NCI-H1105 (cell line): ENCODE measurements around the gene AKAP14.
"Not testable (repeated sequence)": the region's sequence is repeated elsewhere in the genome, so short reads cannot be mapped to it uniquely, and the experiment has no call there.

Experiments
- DNase-seq: peaks from one replicate; lab custom pipeline; 2025; lab: John Stamatoyannopoulos, UW

The AKAP14 gene

DNA sequence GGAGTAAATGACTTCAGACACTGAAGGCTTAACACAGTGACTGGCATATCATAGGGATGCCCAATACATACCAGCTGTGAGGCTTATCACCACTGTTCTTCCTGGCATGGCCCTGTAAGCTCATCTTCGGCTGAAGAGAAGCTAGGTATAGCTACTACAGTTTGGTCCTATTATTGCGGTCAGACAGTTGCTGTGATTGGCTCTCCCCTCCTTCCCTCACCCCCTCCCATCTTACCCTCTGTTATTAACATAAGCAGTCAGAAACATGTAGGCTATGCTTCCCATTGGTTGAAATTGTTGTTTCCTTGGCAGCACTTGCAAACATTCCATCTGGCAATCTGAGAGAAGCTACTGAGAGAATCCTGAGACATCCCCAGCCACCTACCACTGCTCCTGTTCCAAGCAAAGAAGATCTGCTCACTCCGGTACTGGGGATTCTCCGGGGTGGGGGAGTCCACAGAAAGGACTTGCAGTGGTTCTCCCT lies at the start of gene AKAP14:
AKAP14 (plus strand) TSS at position 51 of the 484 bp plus-strand sequence. CDS start 7,331 bp downstream, outside the sequence.
- no peak for DNase-seq

DNA sequence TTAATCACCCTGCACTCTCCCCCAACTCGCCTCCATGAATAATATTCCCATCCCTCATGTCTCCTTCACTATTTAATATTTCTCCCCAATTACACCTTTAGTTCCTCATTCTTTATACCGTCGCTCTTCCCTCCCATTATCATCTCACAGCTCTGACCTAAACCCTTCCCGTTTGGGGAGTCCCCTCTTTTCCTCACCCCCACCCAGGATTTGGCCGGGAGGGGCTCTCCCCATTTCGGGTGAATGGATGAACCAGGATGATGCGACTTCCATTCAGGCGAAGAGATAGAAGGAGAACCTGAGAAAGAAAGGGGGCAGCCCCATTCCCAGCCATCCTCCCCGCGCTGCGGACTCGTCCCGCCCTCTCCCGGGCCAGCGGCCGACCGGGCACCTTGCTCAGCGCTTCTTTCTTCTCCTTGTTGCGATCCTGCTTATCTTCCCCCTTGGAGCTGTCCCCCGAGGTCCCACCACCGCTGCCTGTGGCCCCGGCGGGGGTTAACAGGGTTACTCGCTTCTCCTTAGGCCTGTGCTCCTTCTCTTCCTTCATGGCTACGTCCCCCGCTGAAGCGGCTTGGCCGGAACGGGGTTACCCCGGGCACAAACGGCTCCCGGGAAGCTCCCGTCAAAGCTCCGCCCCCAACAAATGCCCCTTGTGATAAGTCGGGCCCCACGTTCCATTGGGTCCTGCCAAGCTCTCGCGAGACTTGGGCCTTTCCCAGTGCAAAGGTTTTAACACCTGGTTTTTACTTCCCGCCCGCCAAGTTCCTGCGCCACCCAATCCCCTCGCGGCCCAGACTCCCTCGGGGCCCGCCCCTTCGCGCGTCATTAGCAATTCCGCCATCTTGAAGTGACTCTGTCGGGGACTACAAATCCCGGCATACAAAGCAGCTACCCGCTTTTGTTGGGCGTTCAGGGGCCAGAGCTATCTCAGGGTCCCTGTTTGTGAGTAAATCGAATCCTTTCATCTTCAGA lies 43.0 kb upstream of the AKAP14 start, which contains the start of gene UPF3B:
UPF3B (minus strand) TSS at position 582 of the 972 bp plus-strand sequence; CDS start at position 547, 35 bp downstream.
- DNase-seq, result peak; percentile 97

DNA sequence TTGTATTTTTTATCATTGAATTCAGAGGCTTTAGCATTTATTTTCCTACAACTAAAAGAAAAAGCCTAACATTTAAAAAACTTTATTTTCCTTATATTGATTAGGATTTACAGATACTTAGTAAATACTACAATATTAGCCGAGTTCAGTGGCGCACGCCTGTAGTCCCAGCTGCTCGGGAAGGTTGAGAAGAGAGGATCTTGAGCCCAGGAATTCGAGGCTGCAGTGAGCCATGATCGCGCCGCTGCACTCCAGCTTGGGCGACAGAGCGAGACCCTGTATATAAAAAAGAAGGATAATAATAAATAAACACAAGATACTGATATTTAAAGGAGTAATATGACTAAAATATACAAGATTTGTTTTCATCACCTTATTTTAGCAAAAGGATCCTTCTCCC lies 42.2 kb upstream of the AKAP14 start:
- DNase-seq, result no peak

DNA sequence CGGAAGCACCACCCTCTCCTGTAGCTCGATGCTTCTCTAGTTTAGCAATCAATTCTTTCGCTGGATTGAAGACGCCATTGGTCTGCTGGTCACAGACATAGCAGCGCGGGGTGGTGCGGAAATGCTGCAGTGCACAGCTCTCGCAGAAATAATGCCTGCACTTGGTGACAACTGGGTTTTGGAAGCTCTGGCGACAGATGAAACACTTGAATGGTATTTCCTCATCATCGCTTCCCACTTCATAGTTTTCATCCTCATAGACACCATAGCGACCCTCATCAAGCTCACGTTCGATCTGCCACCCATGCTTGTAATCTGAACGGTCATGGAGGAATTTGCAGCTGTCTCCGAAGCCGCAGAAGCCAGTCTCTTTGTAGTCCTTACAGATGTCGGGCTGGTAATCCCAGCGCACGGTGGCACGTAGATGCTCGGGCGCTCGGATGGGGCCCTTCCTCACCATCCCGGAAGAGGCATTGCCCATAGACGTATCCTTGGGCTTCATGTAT lies 25.0 kb upstream of the AKAP14 start:
- no peak for DNase-seq

DNA sequence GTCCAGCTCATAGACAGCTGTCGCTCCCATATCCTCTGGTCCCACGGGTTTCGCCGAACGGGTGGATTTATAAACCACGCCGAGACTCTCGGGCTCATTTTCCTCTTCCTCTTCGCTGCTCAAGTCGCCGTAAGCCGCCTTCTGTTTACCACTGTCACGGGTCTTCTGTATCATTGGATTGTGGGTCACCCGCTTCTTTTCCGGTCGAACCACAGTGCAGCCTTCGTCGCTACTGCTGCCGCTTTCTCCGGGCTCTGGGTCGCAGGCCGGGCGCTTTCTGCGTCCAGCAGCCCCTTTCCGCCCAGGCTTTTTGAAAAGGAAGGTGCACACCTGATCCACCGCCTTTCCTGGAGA lies 24.5 kb upstream of the AKAP14 start:
- no peak for DNase-seq

DNA sequence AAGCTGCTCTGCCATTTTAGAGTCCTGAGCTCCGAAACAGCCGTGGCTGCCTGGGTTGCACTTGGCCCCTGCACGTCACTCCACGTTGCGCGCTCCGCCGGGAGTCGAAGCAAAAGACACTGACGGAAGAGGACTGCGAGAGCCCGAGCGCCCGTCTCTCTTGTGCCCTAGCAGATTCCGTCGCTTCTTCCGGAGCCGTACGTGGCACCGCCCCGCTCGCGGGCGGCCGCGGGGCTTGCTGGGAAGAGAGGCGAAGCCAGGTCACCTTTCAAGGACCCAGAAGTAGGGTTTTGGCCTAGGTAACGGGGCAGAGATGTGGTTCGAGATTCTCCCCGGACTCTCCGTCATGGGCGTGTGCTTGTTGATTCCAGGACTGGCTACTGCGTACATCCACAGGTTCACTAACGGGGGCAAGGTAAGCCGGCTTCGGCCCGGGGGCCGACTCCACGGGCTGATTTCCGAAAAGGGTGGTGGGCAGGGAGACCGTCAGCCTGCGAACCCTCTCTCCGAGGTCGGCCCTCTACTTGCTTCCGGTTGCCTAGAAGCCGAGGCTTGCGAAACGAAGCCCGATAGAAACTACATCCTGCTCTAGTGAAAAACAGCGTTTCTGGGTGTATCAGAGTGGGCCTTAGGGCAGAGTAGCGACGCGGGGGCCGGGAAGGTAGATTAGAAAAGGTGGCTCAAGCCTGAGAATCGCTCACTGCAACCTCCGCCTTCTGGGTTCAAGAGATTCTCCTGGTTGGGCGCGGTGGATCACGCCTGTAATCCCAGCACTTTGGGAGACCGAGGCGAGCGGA lies 23.9 kb upstream of the AKAP14 start, which contains the start of the genes NDUFA1 and RNF113A:
NDUFA1 (plus strand) TSS at position 234 of the 797 bp plus-strand sequence; CDS start at position 314, 80 bp downstream.
RNF113A (minus strand) TSS at position 135 of the 797 bp plus-strand sequence; CDS start at position 15, 120 bp downstream.
- peak; percentile 77 for DNase-seq

DNA sequence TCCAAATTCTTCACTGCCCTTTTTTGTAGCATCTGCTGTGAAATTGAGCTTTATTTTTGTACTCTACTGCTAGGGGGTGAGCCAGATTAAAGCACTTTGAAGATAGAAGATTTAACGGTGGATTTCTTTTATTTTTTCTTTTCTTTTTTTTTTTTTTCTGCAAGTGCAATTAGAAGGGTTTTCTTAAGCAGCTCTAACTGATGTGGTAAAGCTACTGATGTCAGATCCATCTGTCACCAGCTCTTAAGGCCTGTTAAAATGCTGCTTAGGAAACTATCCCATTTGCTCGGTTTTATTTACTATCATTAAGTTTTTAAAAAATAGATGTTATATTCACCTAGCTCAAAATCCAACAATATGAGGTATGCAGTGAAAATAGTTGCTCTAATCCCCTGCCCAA lies 17.0 kb upstream of the AKAP14 start:
- DNase-seq, result no peak

DNA sequence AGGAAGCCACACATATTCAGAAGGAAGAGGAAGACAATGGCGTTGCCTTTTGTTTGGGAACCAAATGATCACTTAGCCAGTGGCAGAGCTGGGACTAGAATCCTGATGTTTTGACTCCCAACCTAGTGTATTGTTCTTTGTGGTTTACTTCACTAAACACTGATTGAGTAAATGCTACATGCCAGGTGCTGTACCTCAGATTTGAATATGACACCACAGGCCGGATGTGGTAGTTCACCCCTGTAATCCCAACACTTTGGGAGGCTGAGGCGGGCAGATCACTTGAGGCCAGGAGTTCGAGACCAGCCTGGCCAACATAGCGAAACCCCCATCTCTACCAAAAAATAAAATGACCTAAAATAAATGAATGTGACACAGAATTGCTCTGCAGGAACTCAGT lies 15.6 kb upstream of the AKAP14 start:
- no peak for DNase-seq

DNA sequence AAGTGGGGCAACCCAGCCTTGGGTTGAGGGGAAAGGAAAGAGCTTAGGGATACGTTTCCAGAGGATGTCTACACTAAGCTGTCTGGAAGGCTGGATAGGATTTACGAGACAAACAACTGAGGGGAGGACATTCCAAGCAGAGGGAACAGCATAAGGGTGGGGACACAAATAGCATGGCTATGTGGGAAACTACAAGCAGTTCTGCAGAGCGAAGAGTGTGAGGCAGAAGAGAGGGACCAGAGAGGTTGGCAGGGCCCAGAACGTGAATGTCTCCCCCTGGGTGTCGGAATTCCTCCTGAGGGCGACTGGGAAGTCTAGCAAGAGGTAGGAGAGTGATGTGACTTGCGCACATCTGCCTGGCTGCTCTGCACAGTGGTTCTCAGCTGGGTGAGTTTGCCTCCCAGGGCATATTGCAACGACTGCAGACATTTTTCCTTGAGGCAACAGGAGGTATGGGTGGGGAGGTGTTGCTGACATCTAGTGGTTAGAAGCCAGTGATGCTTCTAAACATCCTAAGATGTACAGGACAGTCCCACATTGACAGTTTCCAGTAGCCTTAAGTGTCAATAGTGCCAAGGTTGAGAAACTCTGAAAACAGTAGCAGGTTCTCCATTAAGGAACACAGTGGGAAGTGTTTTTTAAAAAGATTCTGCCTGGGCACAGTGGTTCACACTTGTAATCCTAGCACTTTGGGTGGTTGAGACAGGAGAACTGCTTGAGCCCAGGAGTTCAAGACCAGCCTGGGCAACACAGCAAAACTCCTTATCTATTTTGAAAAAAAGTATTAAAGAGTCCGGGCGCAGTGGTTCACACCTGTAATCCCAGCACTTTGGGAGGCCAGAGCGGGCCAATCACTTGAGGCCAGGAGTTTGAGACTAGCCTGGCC lies 14.9 kb upstream of the AKAP14 start:
- peak; percentile 28 for DNase-seq

DNA sequence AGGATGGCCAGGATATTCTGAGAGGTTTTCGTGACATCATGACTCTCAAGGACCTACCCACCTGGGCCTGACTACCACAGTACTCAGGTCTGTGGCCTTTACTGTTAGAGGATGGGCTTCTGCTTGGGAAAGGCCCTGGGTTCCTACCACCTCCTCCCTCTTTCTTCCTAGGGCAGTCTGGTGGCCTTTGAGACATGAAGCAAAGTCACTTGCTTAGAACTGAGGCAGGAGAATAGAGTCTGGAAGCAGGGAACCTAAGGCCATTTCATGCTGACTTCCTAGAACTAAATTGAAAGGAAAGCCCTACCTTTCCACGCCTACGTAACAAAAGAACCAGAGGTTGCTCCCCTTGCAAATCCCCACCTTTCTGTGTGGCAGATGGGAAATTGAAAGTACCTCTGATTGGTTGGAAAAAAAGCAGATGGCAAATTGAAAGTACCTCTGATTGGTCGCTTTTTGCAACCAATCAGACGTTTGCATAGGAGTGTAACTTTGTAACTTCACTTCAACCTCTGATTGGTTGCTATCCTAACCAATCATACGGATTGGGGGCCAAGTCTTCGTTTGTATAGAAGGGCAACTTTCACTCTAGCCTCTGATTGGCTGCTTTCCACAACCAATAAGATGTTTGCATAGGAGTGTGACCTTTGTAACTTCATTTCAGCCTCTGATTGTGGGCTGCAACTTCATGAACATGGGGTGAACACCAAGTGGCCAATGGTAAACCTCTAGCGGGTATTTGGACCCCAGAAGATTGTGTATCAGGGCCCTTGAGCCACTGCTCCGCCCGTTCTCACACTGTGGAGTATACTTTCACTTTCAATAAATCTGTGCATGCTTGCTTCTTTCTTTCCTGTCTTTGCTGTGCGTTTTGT lies 9.9 kb upstream of the AKAP14 start:
- DNase-seq, result no peak

DNA sequence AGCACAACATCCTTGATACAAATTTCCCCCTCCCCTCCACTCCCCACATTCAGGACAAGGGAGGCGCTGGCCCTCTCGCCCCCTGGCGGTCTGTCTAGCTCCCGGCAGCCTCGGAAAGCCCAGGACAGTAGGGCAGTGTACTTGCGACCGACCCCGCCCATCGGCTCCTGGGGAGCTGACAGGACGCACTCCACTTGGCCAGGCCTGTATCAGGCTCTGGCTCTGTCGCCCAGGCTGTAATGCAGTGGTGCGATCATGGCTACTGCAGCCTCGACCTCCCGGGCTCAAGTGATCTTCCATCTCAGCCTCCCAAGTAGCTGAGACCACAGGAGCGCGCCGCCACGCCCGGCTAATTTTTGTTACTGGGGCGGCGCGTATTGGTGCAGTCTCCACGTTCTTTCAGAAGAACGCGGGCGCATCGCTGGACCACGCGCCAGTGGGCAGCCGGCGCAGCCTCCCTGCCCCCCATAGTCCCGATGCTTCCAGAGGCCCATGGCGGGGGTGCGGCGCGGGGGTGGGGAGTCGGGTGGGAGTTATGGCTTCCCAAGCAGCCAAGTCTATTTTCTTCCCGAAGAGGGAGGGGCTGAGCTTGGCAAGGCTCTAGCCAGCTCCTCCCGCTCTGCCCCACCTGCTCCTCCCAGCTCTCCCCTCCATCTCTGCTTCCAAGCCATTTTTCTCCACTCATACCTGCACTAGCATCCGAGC lies 7.8 kb upstream of the AKAP14 start:
- DNase-seq, result peak; percentile 10

DNA sequence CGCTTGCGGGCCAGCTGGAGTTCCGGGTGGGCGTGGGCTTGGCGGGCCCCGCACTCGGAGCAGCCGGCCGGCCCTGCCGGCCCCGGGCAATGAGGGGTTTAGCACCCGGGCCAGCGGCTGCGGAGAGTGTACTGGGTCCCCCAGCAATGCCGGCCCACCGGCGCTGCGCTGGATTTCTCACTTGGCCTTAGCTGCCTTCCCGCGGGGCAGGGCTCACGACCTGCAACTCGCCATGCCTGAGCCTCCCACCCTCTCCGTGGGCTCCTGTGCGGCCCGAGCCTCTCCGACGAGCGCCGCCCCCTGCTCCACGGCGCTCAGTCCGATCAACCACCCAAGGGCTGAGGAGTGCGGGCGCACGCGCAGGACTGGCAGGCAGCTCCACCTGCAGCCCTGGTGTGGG lies 5.1 kb upstream of the AKAP14 start:
- not testable (repeated sequence) for DNase-seq

DNA sequence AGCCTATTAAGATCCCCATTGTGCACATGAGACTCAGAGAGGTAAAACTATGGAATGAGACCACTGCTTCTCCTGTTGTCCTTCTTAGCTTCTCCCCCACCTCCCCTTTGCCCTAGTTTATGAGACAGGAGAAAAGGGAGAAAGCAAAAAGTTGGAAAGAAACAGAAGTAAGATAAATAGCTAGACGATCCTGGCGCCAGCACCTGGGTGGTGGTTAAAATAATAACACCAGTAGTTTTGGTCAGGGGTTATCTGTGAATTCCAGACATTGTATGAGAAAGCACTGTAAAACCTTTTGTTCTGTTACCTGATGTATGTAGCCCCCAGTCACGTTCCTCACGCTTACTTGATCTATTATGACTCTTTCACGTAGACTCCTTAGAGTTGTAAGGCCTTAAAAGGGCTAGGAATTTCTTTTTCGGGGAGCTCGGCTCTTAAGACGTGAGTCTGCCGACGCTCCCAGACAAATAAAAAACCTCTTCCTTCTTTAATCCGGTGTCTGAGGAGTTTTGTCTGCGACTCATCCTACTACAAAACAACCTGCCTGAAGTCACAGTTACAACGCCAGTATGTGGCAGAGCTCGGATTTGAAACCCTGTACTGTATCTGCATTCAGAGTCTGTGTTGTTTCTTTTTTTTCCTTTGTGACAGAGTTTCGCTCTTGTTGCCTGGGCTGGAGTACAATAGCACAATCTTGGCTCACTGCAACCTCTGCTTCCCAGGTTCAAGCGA lies 3.6 kb upstream of the AKAP14 start:
- DNase-seq, result not testable (repeated sequence)

DNA sequence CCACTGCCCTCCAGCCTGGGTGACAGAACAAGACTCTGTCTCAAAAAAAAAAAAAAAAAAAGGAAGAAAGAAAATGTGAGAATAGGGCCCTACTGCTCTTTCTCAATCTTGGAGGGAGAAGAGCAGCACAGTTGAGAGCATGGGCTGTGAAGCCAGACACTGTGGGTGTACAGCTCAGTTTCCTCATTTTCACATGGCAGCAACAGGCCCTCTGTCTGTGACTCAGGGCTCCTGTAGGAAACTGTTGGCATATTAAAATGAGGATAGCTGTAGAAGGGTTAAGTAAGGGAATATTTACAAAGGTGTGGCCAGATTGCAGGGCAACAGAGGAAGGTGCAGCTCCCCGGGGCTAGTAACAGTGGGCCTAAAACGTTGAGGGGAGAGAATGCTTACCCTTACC lies 3.4 kb downstream of the AKAP14 start:
- no peak for DNase-seq

DNA sequence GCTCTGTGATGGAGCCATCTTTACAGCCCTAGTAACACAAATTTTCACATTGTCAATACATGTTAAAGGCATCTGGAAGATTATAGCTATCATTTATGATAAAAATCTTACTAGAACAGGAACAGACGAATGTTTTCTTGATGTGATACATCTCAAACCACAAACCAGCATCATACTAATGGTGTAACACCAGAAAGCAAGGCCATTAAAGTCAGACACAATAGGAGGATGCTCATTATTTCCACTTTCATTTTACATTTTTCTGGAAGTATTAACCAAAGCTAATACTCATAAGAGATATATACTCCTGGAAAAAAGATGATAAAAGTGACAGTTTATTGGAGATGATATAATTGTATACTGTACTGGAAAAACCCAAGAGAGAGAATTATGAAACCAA lies 5.3 kb downstream of the AKAP14 start:
- DNase-seq, result no peak

DNA sequence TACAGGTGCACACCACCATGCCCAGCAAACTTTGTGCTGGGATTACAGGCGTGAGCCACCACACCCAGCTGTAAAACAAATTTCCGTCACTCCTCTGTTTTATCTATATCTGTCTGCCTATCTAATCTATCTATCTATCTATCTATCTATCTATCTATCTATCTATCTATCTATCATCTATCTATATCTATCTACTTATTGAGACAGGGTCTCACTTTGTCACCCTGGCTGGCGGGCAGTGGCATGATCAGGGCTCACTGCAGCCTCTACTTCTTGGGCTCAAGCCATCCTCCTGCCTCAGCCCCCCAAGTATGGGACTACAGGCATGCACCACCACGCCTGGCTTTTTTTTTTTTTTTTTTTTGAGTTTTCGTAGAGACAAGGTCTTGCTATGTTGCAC lies 20.6 kb downstream of the AKAP14 start:
- DNase-seq, result no peak

DNA sequence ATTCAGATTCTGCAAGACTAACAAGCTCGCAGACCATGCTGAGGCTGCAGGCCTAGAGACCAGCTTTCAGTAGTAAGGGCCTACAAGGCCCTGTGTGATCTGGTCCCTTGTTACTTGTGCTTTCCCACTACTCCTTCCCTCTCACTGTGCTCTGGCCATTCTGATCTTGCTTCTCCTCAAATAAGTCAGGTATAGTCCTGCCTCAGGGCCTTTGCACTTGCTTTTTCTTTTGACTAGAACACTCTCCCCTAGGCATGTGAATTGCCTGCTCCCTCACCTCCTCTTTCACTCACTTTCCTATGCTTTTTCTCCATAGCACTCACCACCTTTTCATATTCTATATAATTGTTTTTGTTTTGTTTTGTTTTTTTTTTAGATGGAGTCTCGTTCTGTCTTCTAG lies 22.2 kb downstream of the AKAP14 start:
- DNase-seq, result no peak

DNA sequence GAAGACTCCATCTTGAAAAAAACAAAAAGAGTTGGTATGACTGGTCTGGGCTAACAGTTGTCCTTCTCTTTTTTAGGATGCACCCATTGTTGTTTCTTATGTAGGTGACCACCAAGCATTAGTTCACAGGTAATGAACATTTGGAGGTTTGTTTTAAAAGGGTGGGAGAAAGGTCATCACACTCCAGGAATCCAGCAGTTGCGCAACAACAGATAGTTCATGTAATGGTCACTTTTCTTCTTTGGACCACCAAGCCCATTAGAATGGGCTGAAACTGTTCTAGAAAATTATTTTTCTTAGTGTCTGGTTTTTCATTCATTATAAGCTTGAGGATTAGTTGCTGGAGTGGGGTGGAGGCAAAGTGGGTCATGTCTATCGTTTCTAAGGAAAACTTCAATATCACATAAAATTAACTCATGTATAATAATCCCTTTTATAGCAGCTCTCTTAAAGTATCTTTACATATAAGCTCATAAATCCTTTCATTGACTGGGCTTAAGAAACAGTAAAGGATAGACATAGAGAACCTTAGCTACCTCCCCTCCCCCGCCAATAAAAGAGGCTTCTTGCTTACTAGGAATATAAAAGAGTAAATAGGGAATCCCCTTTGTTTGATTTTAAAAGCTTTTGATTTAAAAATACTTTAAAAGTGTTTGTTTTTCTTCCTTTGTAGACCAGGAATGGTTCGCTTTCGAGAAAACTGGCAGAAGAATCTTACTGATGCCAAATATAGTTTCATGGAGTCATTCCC lies 24.3 kb downstream of the AKAP14 start:
- no peak for DNase-seq
